GM12865 (cell line): Measurements from ENCODE around the gene DNM1L.
"Not testable (repeated sequence)": the region's sequence is repeated elsewhere in the genome, so short reads cannot be mapped to it uniquely, and the experiment has no call there.

Experiments
- DNase-seq: peaks from one replicate; pipeline ENCODE4 v3.0.0; 2010; ENCODE audit warnings: low read depth
- H3K4me3 ChIP-seq: 2 replicates; pipeline ENCODE4 v1.5.1; 2011; ENCODE audit warnings: mild to moderate bottlenecking, low read depth, low read length, control low read depth
- CTCF ChIP-seq: IDR thresholded peaks from 2 replicates; pipeline ENCODE4 v1.5.1; 2011; ENCODE audit warnings: low read length, control low read depth, low read depth, inconsistent platforms; ENCODE audit not compliant: insufficient read depth; ENCODE audit errors: missing control alignments

DNM1L gene

GRCh38 chr12:32693036-32693435, 13.9 kb downstream of the DNM1L start:
- H3K4me3 ChIP-seq, result no peak overlapping the region
- TF ChIP-seq CTCF, result no peak
- DNase-seq, result no peak

GRCh38 chr12:32695787-32696186, 16.7 kb downstream of the DNM1L start:
- H3K4me3 ChIP-seq, result no peak overlapping the region
- no peak for DNase-seq
- no peak for TF ChIP-seq CTCF

- H3K4me3 ChIP-seq, result no peak overlapping the region
- DNase-seq, result no peak
- TF ChIP-seq CTCF, result no peak
Observed at GRCh38 chr12:32697445-32697844, 18.3 kb downstream of the DNM1L start.

- DNase-seq, result no peak
- no peak for TF ChIP-seq CTCF
- H3K4me3 ChIP-seq, result no peak overlapping the region
Observed at GRCh38 chr12:32698285-32698684, 19.2 kb downstream of the DNM1L start.

GRCh38 chr12:32699437-32699836, 20.3 kb downstream of the DNM1L start:
- not testable (repeated sequence) for H3K4me3 ChIP-seq, DNase-seq

GRCh38 chr12:32702473-32702872, 23.4 kb downstream of the DNM1L start:
- no peak for DNase-seq
- TF ChIP-seq CTCF, result no peak
- no peak overlapping the region for H3K4me3 ChIP-seq

GRCh38 chr12:32702946-32703345, 23.8 kb downstream of the DNM1L start:
- DNase-seq, result no peak
- TF ChIP-seq CTCF, result no peak
- H3K4me3 ChIP-seq, result no peak overlapping the region
